ENCODE measurements around the gene SLC2A1. TPM values are rescaled to one million over a fixed set of nuclear protein-coding genes. Genes with fewer than 3 reads are reported as not detected.

The SLC2A1 gene
- total RNA-seq, 2 donors from 2014 or later, result 119 to 147 TPM

DNA sequence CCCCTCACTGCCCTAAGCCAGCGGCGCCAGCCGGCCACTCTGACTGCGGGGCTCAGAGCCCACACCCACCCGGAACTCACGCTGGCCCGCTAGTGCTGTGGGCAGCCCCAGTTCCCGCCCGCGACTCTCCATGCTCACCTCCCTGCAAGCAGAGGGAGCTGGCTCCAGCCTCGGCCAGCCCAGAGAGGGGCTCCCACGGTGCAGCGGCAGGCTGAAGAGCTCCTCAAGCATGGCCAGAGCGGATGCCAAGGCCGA is 41.5 kb downstream of the SLC2A1 start:
- H3K36me3 ChIP-seq, result no peaks in the 10 kb centered on the region
- no peaks in the 10 kb centered on the region for H3K4me1 ChIP-seq (ENCODE audit: control insufficient read depth in 1 of 2, low read depth in 2 of 2)
- H3K4me3 ChIP-seq, result no peak overlapping the region
- no peaks in the 10 kb centered on the region for H3K27me3 ChIP-seq (replicated peaks; ENCODE audit: insufficient read depth)
- no peak overlapping the region for H3K27ac ChIP-seq
- TF ChIP-seq, protein P1, sequence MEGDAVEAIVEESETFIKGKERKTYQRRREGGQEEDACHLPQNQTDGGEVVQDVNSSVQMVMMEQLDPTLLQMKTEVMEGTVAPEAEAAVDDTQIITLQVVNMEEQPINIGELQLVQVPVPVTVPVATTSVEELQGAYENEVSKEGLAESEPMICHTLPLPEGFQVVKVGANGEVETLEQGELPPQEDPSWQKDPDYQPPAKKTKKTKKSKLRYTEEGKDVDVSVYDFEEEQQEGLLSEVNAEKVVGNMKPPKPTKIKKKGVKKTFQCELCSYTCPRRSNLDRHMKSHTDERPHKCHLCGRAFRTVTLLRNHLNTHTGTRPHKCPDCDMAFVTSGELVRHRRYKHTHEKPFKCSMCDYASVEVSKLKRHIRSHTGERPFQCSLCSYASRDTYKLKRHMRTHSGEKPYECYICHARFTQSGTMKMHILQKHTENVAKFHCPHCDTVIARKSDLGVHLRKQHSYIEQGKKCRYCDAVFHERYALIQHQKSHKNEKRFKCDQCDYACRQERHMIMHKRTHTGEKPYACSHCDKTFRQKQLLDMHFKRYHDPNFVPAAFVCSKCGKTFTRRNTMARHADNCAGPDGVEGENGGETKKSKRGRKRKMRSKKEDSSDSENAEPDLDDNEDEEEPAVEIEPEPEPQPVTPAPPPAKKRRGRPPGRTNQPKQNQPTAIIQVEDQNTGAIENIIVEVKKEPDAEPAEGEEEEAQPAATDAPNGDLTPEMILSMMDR (IDR thresholded peaks at IDR 0.05), result no peak
- DNase-seq (ENCODE audit: low spot score) (no peak), ATAC-seq (ENCODE audit: insufficient number of reproducible peaks, low FRiP score, low read depth) (no peak)
- no peaks in the 10 kb centered on the region for H3K9me3 ChIP-seq

DNA sequence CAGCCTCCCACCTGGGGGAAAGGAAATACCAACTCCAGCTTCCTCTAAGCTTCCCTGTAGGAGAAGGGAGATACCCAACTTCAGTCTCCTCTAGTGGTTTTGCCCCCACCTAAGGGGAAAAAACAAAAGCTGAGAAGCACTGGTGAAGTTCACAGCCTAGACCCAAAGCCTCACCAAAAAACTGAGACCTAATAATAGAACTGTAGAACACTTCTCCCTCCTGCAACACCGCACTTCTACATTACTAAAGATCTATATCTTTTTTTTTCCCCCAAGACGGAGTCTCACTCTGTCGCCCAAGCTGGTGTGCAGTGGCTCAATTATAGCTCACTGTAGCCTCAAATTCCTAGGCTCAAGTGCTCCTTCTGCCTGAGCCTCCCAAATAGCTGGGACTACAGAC is 43.2 kb downstream of the SLC2A1 start:
- no peaks in the 10 kb centered on the region for H3K4me1 ChIP-seq (ENCODE audit: control insufficient read depth in 1 of 2, low read depth in 2 of 2)
- H3K27ac ChIP-seq, result no peak overlapping the region
- H3K27me3 ChIP-seq (replicated peaks; ENCODE audit: insufficient read depth), result no peaks in the 10 kb centered on the region
- no peak overlapping the region for H3K4me3 ChIP-seq
- no peaks in the 10 kb centered on the region for H3K36me3 ChIP-seq
- TF ChIP-seq, protein P1 (IDR thresholded peaks at IDR 0.05), result no peak
- no peak for ATAC-seq (ENCODE audit: insufficient number of reproducible peaks, low FRiP score, low read depth)
- no peaks in the 10 kb centered on the region for H3K9me3 ChIP-seq
- DNase-seq (ENCODE audit: low spot score), result no peak

DNA sequence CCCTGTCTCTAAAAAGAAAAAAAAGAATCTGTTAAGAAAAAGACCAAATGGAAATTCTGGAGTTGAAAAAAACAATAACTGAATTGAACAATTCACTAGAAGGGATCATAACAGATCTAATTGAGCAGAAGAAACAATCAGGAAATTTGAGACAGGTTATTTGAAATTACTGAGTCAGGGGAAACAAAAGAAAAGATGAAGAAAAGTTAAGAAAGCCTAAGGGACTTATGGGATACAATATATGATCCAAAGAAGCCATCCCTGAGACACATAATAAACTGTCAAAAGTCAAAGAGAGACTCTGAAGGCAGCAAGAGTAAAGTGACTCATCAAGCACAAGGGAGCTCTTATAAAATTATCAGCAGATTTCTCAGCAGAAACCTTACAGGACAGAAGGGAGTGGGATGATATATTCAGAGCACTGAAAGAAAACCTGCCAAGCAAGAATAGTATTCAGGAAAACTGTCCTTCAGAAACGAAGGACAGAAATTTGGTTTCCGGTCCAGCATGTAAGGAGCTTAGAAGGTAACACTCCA is 44.5 kb downstream of the SLC2A1 start:
- Histone ChIP-seq H3K4me1 (ENCODE audit: control insufficient read depth in 1 of 2, low read depth in 2 of 2) (no peaks in the 10 kb centered on the region), H3K4me3 (no peak overlapping the region), H3K9me3 (no peaks in the 10 kb centered on the region), H3K36me3 (no peaks in the 10 kb centered on the region), H3K27ac (no peak overlapping the region), H3K27me3 (replicated peaks; ENCODE audit: insufficient read depth) (no peaks in the 10 kb centered on the region)
- ATAC-seq (ENCODE audit: insufficient number of reproducible peaks, low FRiP score, low read depth), result no peak
- TF ChIP-seq, protein P1 (IDR thresholded peaks at IDR 0.05), result no peak
- DNase-seq (ENCODE audit: low spot score), result no peak

DNA sequence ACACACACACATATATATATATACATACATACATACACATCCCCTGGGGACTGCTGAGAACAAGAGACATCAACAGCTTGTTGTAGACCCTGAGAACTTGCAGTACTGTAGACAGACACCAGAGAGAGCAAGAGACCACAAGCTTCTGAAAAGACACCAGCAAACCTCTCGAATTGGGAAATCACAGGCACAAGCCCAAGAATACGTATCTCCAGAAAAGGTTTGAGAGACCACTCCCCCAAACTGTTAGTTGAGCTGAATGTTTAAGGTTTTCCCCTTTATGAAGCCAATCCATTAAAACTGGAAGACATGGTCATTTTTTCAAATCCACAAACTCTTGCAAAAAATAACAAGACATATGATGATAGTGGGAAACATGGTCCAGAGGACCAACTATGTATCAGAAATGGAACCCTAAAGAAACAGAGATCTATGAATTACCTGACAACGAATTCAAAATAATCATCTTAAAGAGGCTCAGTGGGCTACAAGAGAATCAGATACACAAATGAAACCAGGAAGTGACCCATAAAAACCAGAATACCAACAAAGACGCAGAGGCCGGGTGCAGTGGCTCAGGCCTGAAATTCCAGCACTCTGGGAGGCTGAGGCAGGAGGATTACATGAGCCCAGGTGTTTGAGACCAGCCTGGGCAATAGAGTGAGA is 45.1 kb downstream of the SLC2A1 start:
- DNase-seq (ENCODE audit: low spot score) (no peak), ATAC-seq (ENCODE audit: insufficient number of reproducible peaks, low FRiP score, low read depth) (no peak)
- TF ChIP-seq, protein P1 (IDR thresholded peaks at IDR 0.05), result peak; percentile 85
- Histone ChIP-seq H3K4me1 (ENCODE audit: control insufficient read depth in 1 of 2, low read depth in 2 of 2) (no peaks in the 10 kb centered on the region), H3K27ac (no peak overlapping the region), H3K9me3 (no peaks in the 10 kb centered on the region), H3K4me3 (no peak overlapping the region), H3K36me3 (no peaks in the 10 kb centered on the region), H3K27me3 (replicated peaks; ENCODE audit: insufficient read depth) (no peaks in the 10 kb centered on the region)

GRCh38 chr1:42910985-42911384 is 47.7 kb downstream of the SLC2A1 start:
- Histone ChIP-seq H3K9me3 (no peaks in the 10 kb centered on the region), H3K4me1 (ENCODE audit: control insufficient read depth in 1 of 2, low read depth in 2 of 2) (no peaks in the 10 kb centered on the region), H3K4me3 (no peak overlapping the region), H3K27ac (no peak overlapping the region), H3K36me3 (no peaks in the 10 kb centered on the region), H3K27me3 (replicated peaks; ENCODE audit: insufficient read depth) (no peaks in the 10 kb centered on the region)
- TF ChIP-seq, protein P1 (IDR thresholded peaks at IDR 0.05), result no peak
- ATAC-seq (ENCODE audit: insufficient number of reproducible peaks, low FRiP score, low read depth), result no peak
- no peak for DNase-seq (ENCODE audit: low spot score)
